ENCODE measurements around the gene ITPKC. TPM values are rescaled to one million over a fixed set of nuclear protein-coding genes. Genes with fewer than 3 reads are reported as not detected.
A peak's percentile ranks its signal among the peaks of the same experiment; 100 is the strongest.

The ITPKC gene
- total and polyA plus RNA-seq, 2 of the 13 experiments (the other 11 are each of a cell fraction or from before 2014, with no cell fraction given) = 6.9 to 11.2 TPM

GRCh38 chr19:40750058-40750873, 33.4 kb downstream of the ITPKC start, which contains the start of gene ACTMAP:
ACTMAP (minus strand) TSS chr19:40750477; CDS start chr19:40749803, 674 bp downstream.
- WGBS (ENCODE audit: low lambda C conversion rate) = 2% methylated on average over 37 of the region's 43 CpGs
- Histone ChIP-seq H3K9me3 (ENCODE audit: low read length) (no peaks in the 10 kb centered on the region), H3K79me2 (ENCODE audit: insufficient read depth, low read length) (peaks cover 47% of the 10 kb centered on the region), H3K4me2 (ENCODE audit: low read depth, low read length) (peak within 1 kb of the TSS; percentile 99), H3K4me3 (replicated peaks in 1 of 3; ENCODE audit: insufficient read depth in 1 of 3, low read depth in 2 of 3, low read length in 3 of 3) (peak within 1 kb of the TSS; percentile 73 to 89 (median 74)), H3K27ac (ENCODE audit: extremely low read length, insufficient read depth, low read length) (peak within 1 kb of the TSS; percentile 95), H2AFZ (ENCODE audit: low read length) (no peak within 1 kb of the TSS), H3K4me1 (ENCODE audit: insufficient read depth, low read length) (peaks cover 68% of the 10 kb centered on the region), H3K27me3 (ENCODE audit: control insufficient read depth in 1 of 2, insufficient read depth in 2 of 2, low read length in 2 of 2) (no peaks in the 10 kb centered on the region; a peak in 1 of 5 replicates), H4K20me1 (ENCODE audit: insufficient read depth, low read length) (peaks cover 16% of the 10 kb centered on the region), H3K9ac (ENCODE audit: insufficient read depth, low read depth, low read length) (peak within 1 kb of the TSS; percentile 96), H3K36me3 (replicated peaks in 1 of 2; ENCODE audit: control insufficient read depth in 1 of 2, insufficient read depth in 2 of 2, low read length in 2 of 2) (peaks cover 0 to under 1% of the 10 kb centered on the region in 2 experiments; a peak in 3 of 5 replicates)
- ChIA-PET CTCF (ENCODE audit: low intra/inter-chr PET ratio, low total read pairs) (no interaction called here), POLR2A (interaction anchor here (0.7 to 2.9 kb wide), 27 partner anchors 8 to 1531 kb away, joined by 3 to 62 read pairs (median 5); partner anchors contain the start of genes COQ8B, EGLN2, ITPKC and MIA)
- ATAC-seq = peak; percentile 87
- in situ Hi-C loops (cut with HindIII; ENCODE audit: extremely low pct_ligation_motif_present, low pct_unique_long_range_greater_than_20kb) = loop anchor here (5.0 kb wide), 2 partner anchors 33 to 57 kb away; partner anchors contain the start of genes COQ8B and ITPKC
- peak; percentile 99 for DNase-seq (ENCODE audit: low spot score)
- peak; percentile 98 for FAIRE-seq
- intact Hi-C loops (cut with micrococcal nuclease; ENCODE audit: unreplicated experiment) = loop anchor here (2.0 kb wide), 1 partner anchor 31 kb away; no protein-coding TSS in a partner anchor
- no TSS peak for BruUV-seq (replicated peaks)
- TF ChIP-seq TAF1 (CRISPR knock-in tag; IDR thresholded peaks at IDR 0.05) (peak; percentile 60; the same call in 1 of the 2 replicates), CC2D1A (CRISPR knock-in tag; IDR thresholded peaks at IDR 0.05) (no peak), ELF4 (CRISPR knock-in tag; IDR thresholded peaks at IDR 0.05; ENCODE audit: borderline replicate concordance) (no peak), HNRNPUL1 (IDR thresholded peaks at IDR 0.05; ENCODE audit: low read depth, low read length) (no peak), FOXA1 (IDR thresholded peaks at IDR 0.05) (no peak), FOXA1 (CRISPR knock-in tag; IDR thresholded peaks at IDR 0.05) (no peak), ZSCAN25 (CRISPR knock-in tag; IDR thresholded peaks at IDR 0.05) (no peak), ZNF576 (CRISPR knock-in tag; IDR thresholded peaks at IDR 0.05) (no peak), HDAC1 (CRISPR knock-in tag; IDR thresholded peaks at IDR 0.05) (no peak), THYN1 (CRISPR knock-in tag; IDR thresholded peaks at IDR 0.05; ENCODE audit: borderline replicate concordance, low read depth) (no peak), CBX2 (IDR thresholded peaks at IDR 0.05; ENCODE audit: low read depth, low read length) (no peak), CBX2 (CRISPR knock-in tag; IDR thresholded peaks at IDR 0.05; ENCODE audit: low read depth) (no peak), SUZ12 (IDR thresholded peaks at IDR 0.05; ENCODE audit: low read depth, low read length) (no peak), THAP7 (CRISPR knock-in tag; IDR thresholded peaks at IDR 0.05) (no peak), ZNF790 (CRISPR knock-in tag; IDR thresholded peaks at IDR 0.05; ENCODE audit: borderline replicate concordance) (no peak; the same call in 1 of the 2 replicates), CERS6 (CRISPR knock-in tag; IDR thresholded peaks at IDR 0.05) (no peak), ZNF891 (CRISPR knock-in tag; IDR thresholded peaks at IDR 0.05) (no peak), HBP1 (CRISPR knock-in tag; IDR thresholded peaks at IDR 0.05; ENCODE audit: low read depth) (no peak), CBX5 (CRISPR knock-in tag; IDR thresholded peaks at IDR 0.05; ENCODE audit: borderline replicate concordance) (no peak; the same call in 1 of the 2 replicates)

Measured in HepG2 (cell line).